Measurements from ENCODE around the gene OSBPL10.

- TF ChIP-seq CTCF (IDR thresholded peaks at IDR 0.05) (no peak), POLR2A (IDR thresholded peaks at IDR 0.05) (no peak)
These were observed 236.1 kb downstream of the OSBPL10 start for GRCh38 chr3:31744913-31745312.
